Measurements from ENCODE around the gene PRDM15. TPM values are rescaled to one million over a fixed set of nuclear protein-coding genes. Genes with fewer than 3 reads are reported as not detected.

PRDM15 gene
- total RNA-seq, 4 donors from 2014 or later: 7.6 to 27.5 (median 12.9) TPM

DNA sequence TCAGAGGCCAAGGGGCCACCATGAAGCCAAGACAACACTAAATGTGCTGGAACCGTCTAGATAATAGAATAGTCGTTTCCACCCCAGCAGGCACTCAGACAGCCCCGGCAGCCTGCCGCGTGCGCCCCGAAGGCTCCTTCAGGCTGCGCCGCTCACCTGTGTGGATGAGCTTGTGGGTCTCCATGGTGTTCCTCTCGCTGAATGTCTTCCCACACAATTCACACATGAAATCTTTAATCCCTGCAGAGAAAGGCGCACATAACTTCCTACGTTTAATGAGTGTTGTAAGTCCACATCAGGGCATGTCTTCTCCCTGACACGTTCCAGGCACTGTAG lies 68.6 kb downstream of the PRDM15 start:
- 92% methylated on average over 13 of the region's 13 CpGs for WGBS
- no peak for TF ChIP-seq EP300 (IDR thresholded peaks at IDR 0.05)
- TF ChIP-seq, protein P1, sequence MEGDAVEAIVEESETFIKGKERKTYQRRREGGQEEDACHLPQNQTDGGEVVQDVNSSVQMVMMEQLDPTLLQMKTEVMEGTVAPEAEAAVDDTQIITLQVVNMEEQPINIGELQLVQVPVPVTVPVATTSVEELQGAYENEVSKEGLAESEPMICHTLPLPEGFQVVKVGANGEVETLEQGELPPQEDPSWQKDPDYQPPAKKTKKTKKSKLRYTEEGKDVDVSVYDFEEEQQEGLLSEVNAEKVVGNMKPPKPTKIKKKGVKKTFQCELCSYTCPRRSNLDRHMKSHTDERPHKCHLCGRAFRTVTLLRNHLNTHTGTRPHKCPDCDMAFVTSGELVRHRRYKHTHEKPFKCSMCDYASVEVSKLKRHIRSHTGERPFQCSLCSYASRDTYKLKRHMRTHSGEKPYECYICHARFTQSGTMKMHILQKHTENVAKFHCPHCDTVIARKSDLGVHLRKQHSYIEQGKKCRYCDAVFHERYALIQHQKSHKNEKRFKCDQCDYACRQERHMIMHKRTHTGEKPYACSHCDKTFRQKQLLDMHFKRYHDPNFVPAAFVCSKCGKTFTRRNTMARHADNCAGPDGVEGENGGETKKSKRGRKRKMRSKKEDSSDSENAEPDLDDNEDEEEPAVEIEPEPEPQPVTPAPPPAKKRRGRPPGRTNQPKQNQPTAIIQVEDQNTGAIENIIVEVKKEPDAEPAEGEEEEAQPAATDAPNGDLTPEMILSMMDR (IDR thresholded peaks at IDR 0.05): no peak
- no peak for TF ChIP-seq POLR2AphosphoS5 (IDR thresholded peaks at IDR 0.05)
- TF ChIP-seq POLR2A (IDR thresholded peaks at IDR 0.05): no peak

DNA sequence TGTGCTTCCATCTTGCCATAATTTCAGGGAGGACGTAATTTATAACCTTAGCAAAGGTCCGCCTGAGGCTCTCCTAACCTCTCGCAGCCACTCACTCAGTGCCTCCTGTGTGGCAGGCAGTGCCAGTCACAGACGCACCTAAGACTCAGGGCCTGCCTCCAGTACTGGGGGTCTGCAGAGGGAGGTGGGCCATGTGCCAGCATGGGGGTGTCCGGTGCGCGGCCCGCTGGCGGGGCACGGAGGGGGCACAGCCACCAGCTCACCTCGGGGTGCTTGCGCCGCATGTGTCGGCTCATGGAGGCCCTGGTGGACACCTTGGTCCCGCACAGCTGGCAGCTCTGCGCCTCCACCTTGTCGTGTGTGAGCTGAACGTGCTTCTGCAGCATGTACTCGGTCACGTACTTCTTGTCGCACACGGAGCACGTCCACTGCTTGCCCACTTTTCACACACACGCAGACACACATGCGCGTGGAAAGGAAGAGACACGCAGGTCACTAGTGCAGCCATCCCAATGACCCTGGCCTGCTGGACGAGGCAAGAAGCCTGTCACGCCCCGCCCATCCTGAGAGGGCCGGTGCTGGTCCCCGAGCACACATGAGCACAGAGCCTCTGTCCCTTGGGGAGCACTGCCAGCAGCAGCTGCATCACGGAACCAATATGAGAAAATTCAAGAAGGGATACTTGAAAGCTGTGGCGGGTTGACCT lies 69.1 kb downstream of the PRDM15 start:
- peaks cover 39% of the 10 kb centered on the region for H3K36me3 ChIP-seq
- H3K27ac ChIP-seq: no peak overlapping the region
- TF ChIP-seq POLR2AphosphoS5 (IDR thresholded peaks at IDR 0.05) (no peak), POLR2A (IDR thresholded peaks at IDR 0.05) (no peak), EP300 (IDR thresholded peaks at IDR 0.05) (no peak)
- TF ChIP-seq, protein P1 (IDR thresholded peaks at IDR 0.05): no peak
- no peaks in the 10 kb centered on the region for H3K9me3 ChIP-seq
- no peak overlapping the region for H3K4me3 ChIP-seq
- no peaks in the 10 kb centered on the region for H3K4me1 ChIP-seq
- peak in 1 of 2 donors; percentile 56 for DNase-seq (ENCODE audit: low spot score in 2 of 2)
- 96% methylated on average over 31 of the region's 34 CpGs for WGBS
- H3K27me3 ChIP-seq: no peaks in the 10 kb centered on the region

More for the DNA sequence above, 68.6 kb downstream of the PRDM15 start:
- Histone ChIP-seq H3K27me3 (no peaks in the 10 kb centered on the region), H3K27ac (no peak overlapping the region), H3K4me1 (no peaks in the 10 kb centered on the region), H3K9me3 (no peaks in the 10 kb centered on the region), H3K36me3 (peaks cover 44% of the 10 kb centered on the region), H3K4me3 (no peak overlapping the region)
- DNase-seq (ENCODE audit: low spot score in 2 of 2): peak in 1 of 2 donors; percentile 30

DNA sequence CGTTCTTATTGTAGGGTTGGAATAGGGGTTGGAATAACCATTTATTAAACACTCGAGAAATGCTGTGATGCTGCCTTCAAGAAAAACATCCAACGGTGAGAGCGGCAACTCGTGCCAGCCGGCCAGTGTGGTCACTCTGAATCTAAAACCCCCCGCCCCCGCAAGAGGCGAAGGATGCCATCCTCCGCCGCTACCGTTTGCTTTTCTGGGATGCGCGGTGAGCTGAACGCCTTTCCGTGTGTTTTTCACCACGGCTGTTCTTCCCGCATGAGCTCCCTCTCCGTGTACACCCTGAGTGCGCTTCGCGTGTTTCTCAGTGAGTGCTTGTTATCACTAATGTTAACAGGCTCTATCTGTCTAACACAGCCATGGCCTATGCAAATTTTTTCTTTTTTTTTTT lies 70.3 kb downstream of the PRDM15 start:
- DNase-seq (ENCODE audit: low spot score in 2 of 2): peak in 1 of 2 donors; percentile 28
- TF ChIP-seq POLR2A (IDR thresholded peaks at IDR 0.05): no peak
- H3K27ac ChIP-seq: no peak overlapping the region
- no peaks in the 10 kb centered on the region for H3K9me3 ChIP-seq
- H3K4me3 ChIP-seq: no peak overlapping the region
- 95% methylated on average over 22 of the region's 22 CpGs for WGBS
- peaks cover 42% of the 10 kb centered on the region for H3K36me3 ChIP-seq
- H3K27me3 ChIP-seq: no peaks in the 10 kb centered on the region
- no peaks in the 10 kb centered on the region for H3K4me1 ChIP-seq

DNA sequence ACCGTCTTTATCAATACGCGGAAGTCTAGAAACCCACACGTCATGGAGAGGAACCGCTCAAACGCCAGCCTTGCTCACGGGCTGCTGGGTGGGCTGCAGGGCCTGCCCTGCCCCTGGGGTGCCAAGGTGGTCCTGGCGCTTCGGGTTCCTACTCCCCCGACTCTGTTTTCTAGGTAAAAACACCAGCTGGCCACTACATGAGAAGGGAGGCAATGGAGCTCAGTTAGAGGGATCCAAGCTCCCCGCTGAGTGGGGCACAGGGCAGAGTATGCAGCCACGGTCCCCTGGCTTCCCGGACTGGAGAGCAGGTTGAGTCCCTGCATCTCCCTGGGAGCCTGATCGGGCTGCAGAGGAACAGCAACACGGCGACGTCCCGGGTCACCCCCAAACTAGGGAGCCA lies 71.0 kb downstream of the PRDM15 start:
- H3K36me3 ChIP-seq: peaks cover 36% of the 10 kb centered on the region
- H3K4me3 ChIP-seq: no peak overlapping the region
- peak in 1 of 2 donors; percentile 50 for DNase-seq (ENCODE audit: low spot score in 2 of 2)
- 85% methylated on average over 8 of the region's 18 CpGs for WGBS
- H3K27ac ChIP-seq: no peak overlapping the region
- no peaks in the 10 kb centered on the region for H3K4me1 ChIP-seq
- no peaks in the 10 kb centered on the region for H3K27me3 ChIP-seq
- no peak for TF ChIP-seq POLR2A (IDR thresholded peaks at IDR 0.05)
- TF ChIP-seq, protein P1 (IDR thresholded peaks at IDR 0.05): no peak
- no peak for TF ChIP-seq POLR2AphosphoS5 (IDR thresholded peaks at IDR 0.05)
- TF ChIP-seq EP300 (IDR thresholded peaks at IDR 0.05): no peak
- H3K9me3 ChIP-seq: no peaks in the 10 kb centered on the region

DNA sequence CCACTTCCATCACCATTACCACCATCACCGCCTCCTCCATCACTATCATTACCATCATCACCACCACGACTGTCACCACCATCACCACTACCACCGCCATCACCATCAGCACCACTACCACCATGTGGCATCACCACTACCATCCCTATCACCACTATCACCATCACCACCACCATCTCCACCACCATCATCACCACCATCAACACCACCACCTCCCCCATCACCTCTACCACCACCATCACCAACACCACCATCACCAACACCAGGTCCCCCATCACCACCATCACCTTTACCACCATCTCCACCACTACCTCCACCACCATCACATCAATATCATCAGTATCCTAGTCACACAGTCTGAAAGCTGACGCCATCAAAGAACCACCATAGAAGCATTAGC lies 72.4 kb downstream of the PRDM15 start:
- Histone ChIP-seq H3K27ac (no peak overlapping the region), H3K4me3 (no peak overlapping the region), H3K9me3 (no peaks in the 10 kb centered on the region), H3K4me1 (peaks cover 7% of the 10 kb centered on the region), H3K36me3 (peaks cover 33% of the 10 kb centered on the region), H3K27me3 (no peaks in the 10 kb centered on the region)
- TF ChIP-seq EP300 (IDR thresholded peaks at IDR 0.05): no peak
- TF ChIP-seq, protein P1 (IDR thresholded peaks at IDR 0.05): no peak
- no peak for TF ChIP-seq POLR2A (IDR thresholded peaks at IDR 0.05)
- TF ChIP-seq POLR2AphosphoS5 (IDR thresholded peaks at IDR 0.05): no peak
- peak in 1 of 2 donors; percentile 28 for DNase-seq (ENCODE audit: low spot score in 2 of 2)
- 98% methylated on average over 4 of the region's 4 CpGs for WGBS

Data from suprapubic skin (tissue), 4 donors.